ENCODE measurements around the gene C13orf42.

C13orf42 gene

DNA sequence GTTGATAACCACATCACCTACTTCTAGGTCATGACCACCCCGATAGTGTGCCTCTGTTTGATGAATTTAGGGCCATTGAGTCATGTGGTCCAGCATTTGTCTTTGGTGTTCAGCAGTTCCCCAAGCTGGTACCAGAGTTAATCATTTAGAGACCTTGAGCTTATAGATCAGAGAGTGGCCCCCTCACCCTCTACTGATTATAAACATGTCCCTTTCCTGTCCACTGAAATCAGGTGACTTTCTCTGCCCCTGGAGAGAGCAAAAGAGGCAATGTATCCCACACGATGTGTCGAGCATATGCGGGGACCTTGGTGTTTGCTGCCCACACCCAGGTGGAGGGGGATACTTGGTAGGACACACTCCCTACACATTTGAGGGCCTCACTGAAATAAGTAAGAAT is 46.3 kb downstream of the C13orf42 start:
- no peak for DNase-seq

DNA sequence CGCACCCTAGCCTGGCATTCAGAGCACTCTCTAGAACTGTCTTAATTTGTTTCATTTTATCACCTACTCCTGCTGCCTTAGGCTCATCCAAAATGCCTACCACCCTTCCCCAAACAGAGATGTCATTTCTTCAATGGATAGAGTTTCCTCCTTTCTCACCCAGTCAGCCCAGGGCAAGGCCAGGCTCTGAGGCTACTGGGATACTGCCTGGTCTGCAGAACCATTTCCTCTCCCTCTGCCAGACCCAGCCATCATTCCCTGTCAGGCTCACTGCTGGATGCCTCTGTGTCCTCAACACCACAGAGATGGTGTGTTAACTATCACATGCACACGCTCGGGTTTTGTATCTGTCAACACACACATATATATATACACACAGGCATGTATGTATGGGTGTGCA is 47.2 kb downstream of the C13orf42 start:
- no peak for DNase-seq

- DNase-seq: no peak
Measured at GRCh38 chr13:51058461-51059167, 52.5 kb downstream of the C13orf42 start.

- no peak for DNase-seq
Measured at GRCh38 chr13:51057906-51058305, 53.2 kb downstream of the C13orf42 start.

- no peak for DNase-seq
Measured at GRCh38 chr13:51057001-51057400, 54.1 kb downstream of the C13orf42 start.

DNA sequence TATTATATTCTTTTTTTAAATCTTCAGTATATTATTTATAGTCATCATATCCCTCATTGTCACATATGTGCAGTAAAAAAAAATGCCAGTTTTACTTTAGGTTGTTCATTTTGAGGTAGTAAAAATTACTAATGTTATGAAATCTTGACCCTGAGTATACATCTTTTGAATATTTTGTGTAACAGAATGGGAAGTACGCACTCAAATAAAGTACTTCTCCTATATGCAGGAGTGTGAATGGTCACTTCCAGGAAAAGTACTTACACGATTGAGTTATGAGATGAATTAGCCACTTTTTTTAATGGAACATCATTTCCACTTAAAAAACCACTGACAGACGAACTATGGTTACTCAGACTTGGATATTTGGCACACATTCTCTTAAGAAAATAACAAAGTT is 58.5 kb downstream of the C13orf42 start:
- no peak for DNase-seq

- DNase-seq: no peak
Measured at GRCh38 chr13:51050021-51050830, 60.8 kb downstream of the C13orf42 start.

GRCh38 chr13:51048616-51049015 is 62.5 kb downstream of the C13orf42 start:
- no peak for DNase-seq

DNA sequence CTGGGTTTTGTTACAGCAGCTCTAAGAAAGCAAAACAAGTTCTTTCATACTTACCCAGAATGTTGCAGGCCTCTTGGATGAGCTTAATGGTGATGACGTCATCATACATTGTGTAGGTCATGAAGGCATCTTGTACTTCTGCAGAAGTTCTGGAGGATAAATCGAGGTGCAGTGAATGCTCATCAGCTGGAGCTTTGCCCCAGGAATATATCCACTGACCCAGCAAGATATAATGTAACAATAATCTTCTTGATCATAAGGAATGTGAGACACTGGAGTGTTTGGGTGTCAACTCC is 63.0 kb downstream of the C13orf42 start:
- DNase-seq: no peak

DNA sequence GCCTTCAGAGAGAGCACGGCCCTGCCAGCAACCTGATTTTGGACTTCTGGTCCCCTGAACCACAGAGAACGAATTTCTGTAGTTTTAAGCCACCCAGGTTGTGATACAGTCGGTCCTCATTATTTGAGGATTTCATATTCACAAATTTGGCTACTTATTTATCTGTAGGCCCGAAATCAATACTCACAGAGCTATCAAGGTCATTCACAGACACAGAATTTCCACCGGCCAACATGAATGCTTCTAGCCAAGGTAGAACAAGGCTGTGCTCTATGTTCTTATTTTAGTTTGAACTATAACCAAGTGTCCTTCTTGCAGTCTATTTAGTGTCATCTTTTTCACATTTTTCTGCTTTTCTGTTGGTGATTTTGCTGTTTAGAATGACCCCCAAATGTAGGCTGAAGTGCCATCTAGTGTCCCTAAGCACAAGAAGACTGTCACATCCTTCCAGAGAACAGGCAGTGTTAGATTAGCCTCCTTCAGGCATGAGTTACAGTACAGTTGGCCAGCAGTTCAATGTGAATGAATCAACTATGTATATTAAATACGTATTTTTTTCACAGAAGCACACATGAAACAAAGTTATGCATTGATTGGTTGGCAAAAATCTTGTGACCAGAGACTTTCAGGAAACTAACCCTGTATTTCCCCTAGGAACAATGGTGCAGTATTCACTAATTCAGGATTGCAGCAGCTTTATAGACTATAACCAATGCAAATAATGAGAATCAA is 63.5 kb downstream of the C13orf42 start:
- no peak for DNase-seq

DNA sequence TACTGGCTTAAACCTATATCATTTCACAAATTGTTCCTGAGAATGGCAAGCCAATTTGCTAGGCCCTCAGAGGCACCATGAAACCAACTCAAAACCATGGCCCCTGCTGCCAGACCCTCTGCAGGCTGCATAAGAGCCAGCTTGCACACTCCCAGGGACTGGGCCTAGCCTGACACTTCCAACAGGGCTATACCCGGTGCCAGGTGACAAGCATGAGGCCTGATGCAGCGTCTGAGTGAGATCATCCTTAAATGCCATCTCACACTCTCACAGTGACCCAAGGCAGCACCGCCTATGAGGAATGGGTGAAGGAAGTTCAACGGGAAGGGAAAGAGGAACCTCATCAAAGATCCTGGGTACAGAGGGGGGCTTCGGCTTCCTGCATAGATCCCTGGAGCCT is 65.6 kb downstream of the C13orf42 start:
- DNase-seq: no peak

- no peak for DNase-seq
Measured at GRCh38 chr13:51044023-51044665, 66.9 kb downstream of the C13orf42 start.

- no peak for DNase-seq
Measured at GRCh38 chr13:51043310-51043709, 67.8 kb downstream of the C13orf42 start.

GRCh38 chr13:51041710-51042109 is 69.4 kb downstream of the C13orf42 start:
- DNase-seq: no peak

- DNase-seq: peak; percentile 84
Measured at GRCh38 chr13:51041126-51041525, 69.9 kb downstream of the C13orf42 start.

- DNase-seq: no peak
Measured at GRCh38 chr13:51040431-51040830, 70.6 kb downstream of the C13orf42 start.

DNA sequence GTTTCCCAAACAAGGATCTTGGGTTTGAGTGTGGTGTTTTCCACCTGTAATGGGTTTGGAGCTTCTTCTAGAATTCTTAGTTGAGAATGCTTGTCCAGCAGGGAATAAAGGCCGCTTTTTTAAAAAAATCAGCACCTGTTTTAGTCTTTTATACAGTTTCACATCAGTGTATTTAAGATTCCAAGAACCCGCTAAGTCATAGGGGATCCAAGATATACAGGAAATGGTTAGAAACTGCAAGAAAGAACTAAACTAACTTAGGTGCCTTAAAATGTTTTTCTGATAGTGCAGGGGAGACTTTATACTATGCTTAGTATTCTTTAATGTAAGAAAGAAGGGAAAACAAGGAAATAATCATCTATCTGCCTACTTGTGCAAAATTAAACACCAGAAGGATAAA is 74.7 kb downstream of the C13orf42 start:
- no peak for DNase-seq

DNA sequence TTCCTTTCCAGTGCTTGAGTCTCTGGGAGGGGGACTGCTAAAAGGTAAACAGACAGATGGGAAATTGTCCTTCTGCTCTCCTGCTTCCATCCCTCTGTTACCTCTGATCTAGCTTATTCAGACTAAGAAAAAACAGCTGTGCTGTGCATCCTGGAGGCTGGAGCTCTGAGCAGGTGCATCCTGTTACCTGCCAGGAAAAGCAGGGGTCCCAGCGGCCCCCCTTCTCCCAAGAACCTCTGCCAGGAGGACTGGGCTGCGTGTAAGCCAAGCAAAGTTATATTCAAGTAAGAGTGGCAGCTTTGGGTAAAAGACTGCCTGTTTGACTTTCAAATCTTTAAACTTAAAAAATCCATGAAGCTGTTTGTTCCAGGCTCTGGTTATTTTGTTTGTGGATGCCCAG is 75.1 kb downstream of the C13orf42 start:
- no peak for DNase-seq

DNA sequence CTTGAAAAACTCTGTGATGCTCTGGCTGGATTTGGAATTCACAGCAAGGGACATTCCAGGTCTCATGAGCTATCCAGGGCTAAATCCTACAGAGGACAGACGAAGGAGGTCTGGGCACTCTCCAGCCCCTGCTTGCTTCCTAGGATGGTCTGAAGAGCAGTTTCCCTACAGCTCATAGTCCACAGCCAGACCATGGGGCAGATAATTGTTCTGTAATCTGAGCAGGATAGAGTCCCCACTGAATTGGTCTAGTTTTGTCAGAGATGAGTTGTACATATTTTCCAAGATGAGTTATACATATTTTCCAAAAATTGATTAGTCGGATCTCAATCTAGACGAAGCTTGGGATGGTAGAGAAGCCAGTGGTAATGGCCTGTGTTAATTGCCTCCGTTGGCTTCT is 75.6 kb downstream of the C13orf42 start:
- no peak for DNase-seq

DNA sequence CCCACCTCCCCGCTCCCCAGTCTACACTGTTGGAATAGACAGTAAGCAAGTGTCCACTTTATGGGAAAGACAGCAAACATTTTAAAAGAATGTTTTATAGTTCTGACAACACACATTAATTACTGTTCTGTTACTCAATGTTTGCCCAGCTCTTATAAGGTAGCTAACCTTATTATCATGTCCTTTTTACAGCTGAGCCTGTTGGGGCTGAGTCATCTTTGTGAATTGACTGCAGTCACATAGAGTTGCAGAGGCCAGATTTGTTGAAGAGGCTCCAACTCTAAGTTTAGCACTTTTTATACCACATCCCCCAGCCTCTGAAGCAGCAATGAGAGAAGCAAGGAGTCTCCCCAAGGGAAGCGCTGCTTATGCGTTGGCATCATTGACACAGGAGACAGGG is 76.2 kb downstream of the C13orf42 start:
- peak; percentile 52 for DNase-seq

- DNase-seq: peak; percentile 81
Measured at GRCh38 chr13:51033421-51034185, 77.5 kb downstream of the C13orf42 start.

DNA sequence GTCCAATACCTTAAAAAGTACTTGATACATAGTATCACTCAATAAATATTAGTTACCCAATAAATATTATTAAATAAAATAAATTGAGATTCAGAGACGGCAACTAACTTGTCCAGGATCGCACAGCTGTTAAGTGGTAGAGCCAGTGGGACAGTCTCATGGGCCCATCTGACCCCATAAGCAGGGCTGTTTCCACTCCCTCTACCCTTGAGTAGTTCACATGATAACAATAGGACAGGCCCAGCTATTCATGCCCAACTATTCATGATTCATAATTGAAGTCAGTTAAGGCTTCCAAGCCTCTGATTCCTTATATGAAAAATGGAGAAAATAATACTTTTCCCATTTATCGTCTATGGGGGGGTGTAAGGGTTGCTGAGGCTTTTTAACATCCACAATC is 78.2 kb downstream of the C13orf42 start:
- DNase-seq: peak; percentile 11
